ENCODE results near the gene TNFRSF4.

TNFRSF4 gene

GRCh38 chr1:1162597-1163537 lies 51.1 kb downstream of the TNFRSF4 start:
- DNase-seq (ENCODE audit: insufficient read length, low spot score) (no peak), FAIRE-seq (no peak)
- TF ChIP-seq CTCF (IDR thresholded peaks at IDR 0.05; ENCODE audit: insufficient read depth, missing control alignments): no peak

- FAIRE-seq (no peak), DNase-seq (ENCODE audit: insufficient read length, low spot score) (no peak)
- TF ChIP-seq CTCF (IDR thresholded peaks at IDR 0.05; ENCODE audit: insufficient read depth, missing control alignments): no peak
Observed at GRCh38 chr1:1161683-1162079, 52.3 kb downstream of the TNFRSF4 start.

All from D721Med (cell line).